ENCODE results near the gene DNAH10.

The DNAH10 gene

DNA sequence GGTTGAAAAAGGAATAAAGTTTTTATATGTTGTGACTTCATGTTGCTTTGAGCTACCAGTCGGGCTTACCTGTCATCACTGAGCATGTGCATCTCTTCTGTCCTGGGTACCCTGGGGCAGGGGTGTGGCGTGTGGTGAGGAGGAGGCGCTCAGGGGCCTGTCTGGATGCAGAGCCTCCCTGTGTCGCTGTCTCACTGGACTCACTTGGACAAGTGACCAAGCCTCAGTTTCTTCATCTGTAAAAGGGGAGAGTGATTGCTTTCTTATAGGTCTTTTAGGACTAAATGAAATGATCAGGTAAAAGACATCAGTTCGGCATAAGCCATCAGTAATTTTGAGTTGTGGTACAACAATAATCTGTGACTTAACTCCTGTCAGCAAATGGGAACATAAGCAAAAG lies 27.8 kb upstream of the DNAH10 start:
- H3K36me3 ChIP-seq, result peaks cover 60 to 100% (median 80%) of the 10 kb centered on the region in 3 donors

DNA sequence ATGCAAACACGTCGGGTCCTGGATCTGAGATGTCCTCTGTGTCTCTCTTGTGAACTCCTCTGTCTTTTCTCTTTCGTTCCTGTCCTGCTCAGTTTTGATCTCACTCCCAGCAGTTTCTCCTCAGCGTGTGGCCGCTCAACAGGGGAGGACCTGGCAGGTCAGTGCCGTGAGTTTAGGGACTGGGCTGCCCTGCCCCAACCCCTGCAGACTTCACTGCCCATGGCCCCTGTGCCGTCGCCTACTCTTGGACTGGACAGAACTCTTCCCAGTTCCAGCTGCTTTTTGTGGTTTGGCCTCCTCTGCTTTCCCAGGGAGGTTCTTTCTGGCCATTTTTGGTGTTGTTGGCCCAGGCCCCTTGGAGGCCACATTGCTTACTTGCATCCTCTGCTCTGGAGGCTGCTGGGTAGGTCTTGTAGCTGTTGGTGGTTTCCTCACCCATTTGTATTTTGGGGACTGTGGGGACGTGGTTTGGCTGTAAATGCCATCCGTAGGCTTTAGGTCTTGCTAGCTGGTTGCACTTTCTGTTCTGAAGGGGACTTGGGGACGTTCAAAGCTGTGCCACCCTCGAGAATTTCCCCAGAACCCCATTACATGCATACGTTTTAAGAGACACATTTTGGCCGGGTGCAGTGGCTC lies 20.0 kb upstream of the DNAH10 start:
- H3K9me3 ChIP-seq, result no peaks in the 10 kb centered on the region
- no peak overlapping the region for H3K4me3 ChIP-seq
- TF ChIP-seq, protein P1, sequence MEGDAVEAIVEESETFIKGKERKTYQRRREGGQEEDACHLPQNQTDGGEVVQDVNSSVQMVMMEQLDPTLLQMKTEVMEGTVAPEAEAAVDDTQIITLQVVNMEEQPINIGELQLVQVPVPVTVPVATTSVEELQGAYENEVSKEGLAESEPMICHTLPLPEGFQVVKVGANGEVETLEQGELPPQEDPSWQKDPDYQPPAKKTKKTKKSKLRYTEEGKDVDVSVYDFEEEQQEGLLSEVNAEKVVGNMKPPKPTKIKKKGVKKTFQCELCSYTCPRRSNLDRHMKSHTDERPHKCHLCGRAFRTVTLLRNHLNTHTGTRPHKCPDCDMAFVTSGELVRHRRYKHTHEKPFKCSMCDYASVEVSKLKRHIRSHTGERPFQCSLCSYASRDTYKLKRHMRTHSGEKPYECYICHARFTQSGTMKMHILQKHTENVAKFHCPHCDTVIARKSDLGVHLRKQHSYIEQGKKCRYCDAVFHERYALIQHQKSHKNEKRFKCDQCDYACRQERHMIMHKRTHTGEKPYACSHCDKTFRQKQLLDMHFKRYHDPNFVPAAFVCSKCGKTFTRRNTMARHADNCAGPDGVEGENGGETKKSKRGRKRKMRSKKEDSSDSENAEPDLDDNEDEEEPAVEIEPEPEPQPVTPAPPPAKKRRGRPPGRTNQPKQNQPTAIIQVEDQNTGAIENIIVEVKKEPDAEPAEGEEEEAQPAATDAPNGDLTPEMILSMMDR (IDR thresholded peaks at IDR 0.05), result no peak
- intact Hi-C loops (cut with DNase I; ENCODE audit: low total_unique reads), result no loop called here
- H3K27me3 ChIP-seq, result no peaks in the 10 kb centered on the region
- no peaks in the 10 kb centered on the region for H3K4me1 ChIP-seq
- H3K27ac ChIP-seq, result no peak overlapping the region
- peaks cover 61 to 94% (median 77%) of the 10 kb centered on the region in 3 donors for H3K36me3 ChIP-seq
- DNase-seq, result no peak

More for the DNA sequence above, 27.8 kb upstream of the DNAH10 start:
- intact Hi-C loops (cut with DNase I; ENCODE audit: low total_unique reads), result no loop called here
- Histone ChIP-seq H3K4me1 (no peaks in the 10 kb centered on the region), H3K4me3 (no peak overlapping the region), H3K27me3 (no peaks in the 10 kb centered on the region), H3K27ac (no peak overlapping the region), H3K9me3 (no peaks in the 10 kb centered on the region)
- no peak for DNase-seq
- TF ChIP-seq, protein P1 (IDR thresholded peaks at IDR 0.05), result no peak

DNA sequence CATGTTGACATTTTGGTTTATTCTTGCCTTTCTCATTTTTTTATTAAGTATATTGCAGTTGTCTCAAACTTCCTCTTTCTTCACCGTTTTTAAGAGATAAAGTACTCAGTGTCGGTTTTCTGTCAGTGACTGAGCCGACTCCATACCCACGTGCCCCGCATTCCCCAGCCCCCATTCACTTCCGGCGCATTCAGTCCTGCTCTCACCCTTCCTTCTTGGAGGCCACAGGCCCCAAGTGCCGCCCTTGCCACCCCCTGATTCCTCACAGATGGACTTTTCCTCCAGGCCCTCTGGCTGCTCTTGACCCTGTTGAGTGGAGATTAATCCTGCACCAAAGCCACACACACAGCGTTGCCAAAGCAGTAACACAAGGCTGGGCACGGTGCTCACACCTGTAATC lies 19.1 kb upstream of the DNAH10 start:
- peaks cover 53 to 92% (median 72%) of the 10 kb centered on the region in 3 donors for H3K36me3 ChIP-seq
- intact Hi-C loops (cut with DNase I; ENCODE audit: low total_unique reads), result no loop called here
- DNase-seq, result no peak
- H3K4me3 ChIP-seq, result no peak overlapping the region
- TF ChIP-seq, protein P1 (IDR thresholded peaks at IDR 0.05), result no peak
- no peaks in the 10 kb centered on the region for H3K9me3 ChIP-seq
- no peaks in the 10 kb centered on the region for H3K27me3 ChIP-seq
- H3K27ac ChIP-seq, result no peak overlapping the region
- no peaks in the 10 kb centered on the region for H3K4me1 ChIP-seq

DNA sequence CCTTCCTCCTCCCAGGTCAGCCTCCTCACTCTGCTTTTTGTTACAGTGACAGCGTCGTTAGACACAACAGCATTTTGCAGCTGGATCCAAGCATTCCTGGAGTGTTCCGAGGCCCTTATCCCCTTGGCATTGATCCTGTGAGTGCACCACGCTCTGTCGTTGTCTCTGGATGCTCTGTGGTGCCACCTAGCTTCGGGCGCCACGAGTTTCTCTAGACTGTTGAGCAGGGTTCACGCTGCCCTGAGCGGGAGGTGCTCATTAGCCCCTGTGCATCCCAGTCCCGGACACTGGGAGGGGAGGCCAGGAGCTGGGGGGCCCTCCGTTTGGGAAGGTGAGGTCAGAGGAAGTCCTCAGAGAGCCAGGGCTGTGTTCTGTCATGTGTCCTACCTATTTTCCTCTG lies 17.3 kb upstream of the DNAH10 start:
- H3K4me1 ChIP-seq, result no peaks in the 10 kb centered on the region
- H3K36me3 ChIP-seq, result peaks cover 58 to 91% (median 71%) of the 10 kb centered on the region in 3 donors
- no peaks in the 10 kb centered on the region for H3K9me3 ChIP-seq
- DNase-seq, result no peak
- intact Hi-C loops (cut with DNase I; ENCODE audit: low total_unique reads), result no loop called here
- H3K27ac ChIP-seq, result no peak overlapping the region
- TF ChIP-seq, protein P1 (IDR thresholded peaks at IDR 0.05), result no peak
- no peaks in the 10 kb centered on the region for H3K27me3 ChIP-seq
- no peak overlapping the region for H3K4me3 ChIP-seq

DNA sequence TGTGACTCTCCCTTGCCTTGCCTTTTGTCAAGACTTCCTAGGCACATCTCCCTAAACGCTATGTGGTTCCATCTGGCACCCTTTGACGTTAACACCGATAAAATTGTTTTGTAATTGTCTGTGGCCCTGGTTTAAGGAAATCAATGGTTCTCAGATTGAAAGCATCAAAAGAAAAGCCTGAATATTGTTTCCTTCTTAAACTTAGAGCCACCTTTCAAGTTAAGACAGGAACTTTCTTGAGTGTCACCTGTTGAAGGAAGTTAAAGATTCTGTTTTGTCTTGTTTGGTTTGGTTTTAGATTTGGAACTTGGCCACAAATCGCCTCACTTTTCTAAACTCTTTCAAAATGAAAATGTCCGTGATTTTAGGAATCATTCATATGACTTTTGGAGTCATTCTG lies 14.8 kb upstream of the DNAH10 start:
- intact Hi-C loops (cut with DNase I; ENCODE audit: low total_unique reads), result no loop called here
- TF ChIP-seq, protein P1 (IDR thresholded peaks at IDR 0.05), result no peak
- Histone ChIP-seq H3K4me1 (no peaks in the 10 kb centered on the region), H3K9me3 (no peaks in the 10 kb centered on the region), H3K27ac (no peak overlapping the region), H3K36me3 (peaks cover 51 to 93% (median 64%) of the 10 kb centered on the region in 3 donors), H3K4me3 (no peak overlapping the region), H3K27me3 (no peaks in the 10 kb centered on the region)
- DNase-seq, result no peak
